ENCODE data around the gene NEGR1.
"Not testable (repeated sequence)": the region's sequence is repeated elsewhere in the genome, so short reads cannot be mapped to it uniquely, and the experiment has no call there.

Gene NEGR1

DNA sequence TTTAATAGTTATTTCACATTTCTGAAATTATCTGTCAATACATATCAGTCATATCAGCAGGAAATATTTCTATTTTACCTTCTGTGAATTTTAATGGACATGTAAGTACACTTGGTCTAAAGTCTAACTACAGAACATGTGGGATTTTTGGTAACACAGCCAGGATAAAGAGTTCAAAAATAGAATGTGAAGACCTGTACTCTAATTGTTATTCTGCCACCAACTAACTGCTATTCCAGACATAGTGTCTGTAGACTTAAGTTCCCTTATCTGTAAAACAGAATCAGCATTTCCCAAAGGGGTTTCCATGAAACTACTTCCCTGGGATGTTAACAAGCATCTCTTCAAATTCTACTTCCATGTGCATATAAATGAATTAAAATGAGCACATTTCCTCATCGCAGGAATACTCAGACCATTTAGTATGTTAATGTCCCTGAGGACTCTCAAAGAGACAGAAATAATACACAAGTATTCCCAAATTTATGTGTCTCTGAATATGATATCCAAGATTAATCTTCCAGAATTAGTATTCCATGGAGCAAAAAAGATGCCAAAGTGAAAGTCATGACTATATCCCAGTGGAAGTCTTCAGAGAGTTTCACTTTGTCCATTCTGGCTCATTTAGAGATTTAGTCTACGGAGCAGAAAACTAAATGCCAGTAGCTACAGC is 325.6 kb downstream of the NEGR1 start:
- no peak for DNase-seq (ENCODE audit: extremely low read depth in 1 of 2, low read depth in 1 of 2)

DNA sequence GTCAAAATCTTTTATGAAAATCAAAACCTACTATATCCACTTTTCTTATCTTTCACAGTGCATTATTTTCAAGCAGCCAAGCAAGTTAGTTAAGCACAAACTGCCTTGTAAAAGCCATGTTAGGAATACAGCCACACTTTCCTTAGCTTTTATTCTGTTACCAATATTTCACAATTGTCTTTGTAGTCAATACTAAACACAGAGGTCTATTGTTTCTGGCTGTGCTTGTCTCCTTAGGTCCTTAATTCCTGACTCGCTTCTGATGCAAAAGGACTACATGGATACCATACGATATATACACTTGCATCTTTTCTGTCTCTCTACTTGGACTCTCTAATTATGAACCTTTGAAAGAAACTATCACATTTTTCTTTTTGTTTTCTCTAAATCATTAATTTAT is 331.8 kb downstream of the NEGR1 start:
- DNase-seq (ENCODE audit: extremely low read depth in 1 of 2, low read depth in 1 of 2) = no peak

DNA sequence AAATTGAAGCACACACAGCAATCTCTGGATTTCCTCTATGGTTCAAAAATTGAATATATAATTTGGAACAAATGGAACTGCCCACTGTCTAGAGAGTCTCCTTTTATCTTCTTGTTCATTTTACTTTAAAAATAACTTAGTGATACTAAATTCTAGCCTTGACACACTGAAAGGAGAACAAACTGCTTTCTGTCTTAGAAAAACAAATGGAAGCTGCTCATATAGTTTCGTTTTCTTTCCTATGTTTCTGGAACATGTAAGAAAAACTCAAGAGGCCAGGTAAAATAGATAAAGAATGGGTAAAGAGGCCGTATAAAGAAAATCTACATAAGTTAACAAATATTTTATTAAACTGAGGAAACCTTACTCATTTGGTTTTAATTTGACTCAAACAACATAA is 332.7 kb downstream of the NEGR1 start:
- DNase-seq (ENCODE audit: extremely low read depth in 1 of 2, low read depth in 1 of 2) = no peak

DNA sequence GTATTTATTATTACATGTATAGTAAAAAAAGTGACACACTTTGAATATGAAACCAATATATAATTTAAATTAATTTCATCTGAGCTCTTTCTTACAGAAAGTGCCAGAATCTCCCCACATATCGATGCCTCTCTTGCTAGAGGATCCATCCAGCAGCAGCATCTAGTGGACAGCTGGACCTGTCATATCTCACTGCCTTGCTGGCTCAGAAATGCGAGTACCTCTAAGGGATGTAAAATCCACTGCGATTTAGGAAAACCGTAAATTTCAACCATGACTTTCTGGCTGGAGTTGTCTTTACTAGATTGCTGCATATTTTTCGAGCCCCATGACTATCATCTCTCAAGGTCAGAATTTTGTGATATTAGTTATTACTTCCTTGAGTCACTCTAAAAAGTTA is 333.8 kb downstream of the NEGR1 start:
- no peak for DNase-seq (ENCODE audit: extremely low read depth in 1 of 2, low read depth in 1 of 2)

DNA sequence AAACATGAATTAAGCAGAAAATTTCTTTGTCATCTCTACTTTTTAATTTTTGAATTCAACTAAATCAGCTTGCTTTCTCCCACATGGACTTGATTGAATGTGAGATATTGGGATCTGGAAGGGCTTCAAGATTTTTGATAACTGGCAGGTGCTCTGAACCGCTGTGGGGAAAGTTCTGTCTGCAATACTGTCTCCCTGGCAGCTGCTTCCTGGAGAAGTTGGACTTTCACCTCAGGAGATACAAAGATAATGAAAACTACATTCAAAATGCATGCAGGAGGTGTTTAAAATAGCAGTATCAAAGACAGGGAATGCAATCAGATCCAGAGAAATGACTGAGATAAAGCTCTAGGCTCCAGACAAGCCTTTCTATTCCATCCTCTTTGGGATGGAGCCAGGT is 338.3 kb downstream of the NEGR1 start:
- DNase-seq (ENCODE audit: extremely low read depth in 1 of 2, low read depth in 1 of 2) = no peak

DNA sequence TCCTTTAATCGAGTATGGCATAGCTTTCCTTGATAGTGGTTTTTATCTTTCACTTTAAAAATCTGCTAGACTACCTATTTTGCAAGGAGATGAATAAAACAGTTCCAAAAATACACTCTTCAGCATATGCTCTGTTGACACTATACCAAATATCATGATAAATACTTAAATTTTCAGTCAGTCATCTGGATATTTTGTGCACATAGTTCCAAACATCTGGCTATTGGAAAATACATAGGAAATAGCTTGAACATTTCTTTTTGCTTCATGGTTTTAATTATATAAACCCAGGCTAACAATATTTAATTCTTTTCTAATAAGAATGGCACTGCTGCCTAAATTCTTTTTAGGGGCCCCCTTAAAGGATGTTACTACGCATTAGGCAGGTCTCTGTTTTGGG is 342.1 kb downstream of the NEGR1 start:
- no peak for DNase-seq (ENCODE audit: extremely low read depth in 1 of 2, low read depth in 1 of 2)

DNA sequence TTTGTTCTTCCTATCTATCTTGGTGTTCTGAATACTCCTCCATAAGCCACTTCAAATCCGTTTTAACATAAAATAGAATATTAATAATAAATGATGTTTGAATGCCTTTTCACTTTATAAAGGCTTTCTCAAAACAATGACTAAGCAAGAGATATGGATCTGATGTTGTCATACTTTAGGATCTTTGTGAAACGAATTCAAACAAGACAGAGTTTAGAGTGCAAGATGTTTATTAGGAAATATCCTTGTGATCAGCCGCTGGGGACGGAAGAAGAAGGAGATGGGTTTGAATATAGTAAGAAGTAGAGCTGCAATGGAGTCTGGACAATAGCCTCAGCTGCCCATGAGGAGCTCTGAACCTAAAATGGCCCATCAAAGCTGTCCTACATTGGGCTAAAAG is 351.8 kb downstream of the NEGR1 start:
- no peak for DNase-seq (ENCODE audit: extremely low read depth in 1 of 2, low read depth in 1 of 2)

DNA sequence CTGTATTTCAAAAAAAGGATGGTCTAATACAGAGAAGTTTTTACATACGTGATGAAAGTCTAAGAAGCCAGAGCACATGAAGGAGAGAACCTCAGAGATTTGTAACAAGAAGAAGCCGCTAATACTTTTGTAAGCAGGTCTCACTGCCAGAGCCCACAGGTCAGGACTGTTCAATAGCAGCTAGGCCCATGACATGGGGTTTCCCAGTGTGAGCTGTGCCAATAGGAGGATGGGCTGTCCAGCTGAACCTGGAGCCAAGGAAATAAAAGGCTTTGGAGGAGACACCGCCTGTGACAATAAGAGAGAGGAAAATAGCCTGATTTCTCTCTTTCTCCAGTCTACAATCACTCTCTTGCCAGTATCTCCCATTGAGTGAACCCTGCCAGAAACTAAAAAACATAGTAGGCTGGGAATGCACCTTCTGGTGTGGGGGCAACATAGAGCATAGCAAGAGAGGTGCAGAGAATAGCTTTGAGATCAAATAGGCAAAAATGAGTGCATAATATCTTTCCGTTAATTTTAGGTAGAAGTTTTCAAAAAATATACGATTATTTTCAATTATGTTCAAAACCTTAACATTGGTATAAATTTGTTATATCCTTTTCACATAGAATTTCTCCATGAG is 360.3 kb downstream of the NEGR1 start:
- DNase-seq (ENCODE audit: extremely low read depth in 1 of 2, low read depth in 1 of 2) = no peak

DNA sequence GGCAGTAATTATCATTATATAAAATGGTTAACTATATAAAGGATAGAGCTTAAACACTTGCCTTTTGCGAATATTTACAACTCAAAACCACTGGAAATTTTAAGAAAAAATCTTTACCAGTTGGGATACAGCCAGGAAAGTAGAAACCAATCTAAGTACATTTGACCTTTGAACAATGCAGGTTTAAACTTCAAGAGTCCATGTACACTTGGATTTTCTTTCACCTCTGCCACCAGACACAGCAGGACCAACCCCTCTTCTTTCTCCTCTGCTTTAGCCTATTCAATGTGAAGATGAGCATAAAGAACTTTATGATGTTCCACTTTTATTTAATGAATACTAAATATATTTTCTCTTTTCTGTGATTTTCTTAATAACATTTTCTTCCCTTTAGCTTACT is 361.1 kb downstream of the NEGR1 start:
- DNase-seq (ENCODE audit: extremely low read depth in 1 of 2, low read depth in 1 of 2) = no peak

DNA sequence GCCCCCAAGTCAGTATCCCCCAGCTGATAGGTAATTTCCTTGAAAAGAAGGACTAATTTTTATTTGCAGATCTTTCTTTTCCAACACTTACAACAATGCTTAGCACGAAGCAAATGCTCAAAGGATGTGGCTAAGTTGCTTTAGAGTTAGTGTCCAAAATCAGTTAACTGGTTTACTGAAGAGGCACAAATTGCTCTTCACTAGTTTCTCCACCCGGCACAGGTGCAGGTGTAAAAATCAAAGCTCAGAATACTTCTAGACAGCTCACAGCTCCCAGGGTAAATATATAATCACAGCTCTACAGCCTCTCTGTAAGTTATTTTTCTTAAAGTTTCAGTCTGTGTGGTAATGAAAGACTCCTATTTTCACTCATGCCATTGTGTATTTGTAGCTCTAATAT is 361.8 kb downstream of the NEGR1 start:
- no peak for DNase-seq (ENCODE audit: extremely low read depth in 1 of 2, low read depth in 1 of 2)

DNA sequence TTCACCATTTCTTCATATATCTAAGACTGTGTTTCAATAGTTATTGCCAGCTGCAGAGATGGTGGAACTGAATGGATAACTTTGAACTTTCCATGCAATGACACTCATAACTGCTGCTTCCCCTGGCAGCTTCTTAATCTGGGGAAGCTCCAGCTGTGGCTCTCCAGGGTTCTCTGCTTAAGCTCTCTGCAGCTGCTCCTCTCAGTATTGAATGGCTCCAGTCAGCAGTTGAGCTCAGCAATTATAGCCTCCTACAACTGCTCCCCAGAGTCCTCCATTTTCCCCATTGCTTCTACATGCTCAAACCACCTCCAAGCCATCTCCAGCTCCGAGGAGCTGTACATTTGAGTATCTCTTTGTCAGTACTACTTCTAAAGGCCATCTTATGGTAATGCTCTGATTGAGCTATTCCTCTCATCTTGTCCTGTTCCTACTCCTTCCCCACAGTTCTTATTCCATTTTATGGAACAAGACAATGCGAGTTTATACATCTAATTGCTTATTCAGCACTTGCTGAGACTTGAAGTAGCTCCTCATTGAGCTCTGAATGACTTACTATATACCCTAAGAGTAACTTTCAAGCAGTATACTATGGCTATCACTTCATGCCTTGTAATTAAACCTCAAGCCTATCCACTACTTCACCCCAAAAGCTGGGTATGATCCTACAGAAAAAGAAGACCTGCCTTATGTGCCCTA is 362.4 kb downstream of the NEGR1 start:
- DNase-seq (ENCODE audit: extremely low read depth in 1 of 2, low read depth in 1 of 2) = no peak

DNA sequence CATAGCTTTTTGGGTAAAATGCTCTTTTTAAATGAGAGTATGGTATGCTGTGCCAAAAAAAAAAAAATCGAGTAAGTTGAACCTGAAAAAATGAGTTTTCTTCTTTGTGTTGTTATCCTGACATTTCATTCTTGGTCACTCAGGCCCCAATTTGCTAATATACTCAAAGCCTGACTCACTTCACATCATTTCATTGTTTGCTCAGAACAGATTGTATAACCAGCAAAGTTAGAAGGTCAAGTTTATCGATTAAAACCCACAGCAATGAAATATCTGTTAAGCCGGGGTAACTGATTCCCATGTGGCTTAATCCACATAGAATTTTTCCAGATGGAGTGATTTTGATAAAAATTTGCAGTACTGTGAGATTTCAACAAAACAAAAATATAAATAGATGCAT is 363.7 kb downstream of the NEGR1 start:
- DNase-seq (ENCODE audit: extremely low read depth in 1 of 2, low read depth in 1 of 2) = no peak

DNA sequence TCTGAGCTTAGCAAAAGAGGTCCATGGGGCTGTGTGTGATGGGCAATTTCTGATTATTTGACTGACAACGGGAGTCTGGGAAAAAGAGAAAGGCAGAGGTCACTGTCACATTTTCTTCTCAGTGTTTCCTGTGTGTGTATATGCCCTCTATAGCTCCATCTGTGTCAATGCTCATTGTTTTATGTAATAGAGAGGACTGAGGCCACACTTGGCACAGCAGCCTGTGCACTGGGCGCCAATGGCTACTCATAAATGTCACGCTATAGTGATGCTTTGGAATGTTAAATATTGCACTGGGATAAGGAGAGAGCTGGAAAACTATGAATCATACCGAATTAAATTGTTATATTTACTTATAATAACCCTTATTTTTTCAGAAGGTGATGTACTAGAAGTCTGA is 365.4 kb downstream of the NEGR1 start:
- DNase-seq (ENCODE audit: extremely low read depth in 1 of 2, low read depth in 1 of 2) = no peak

DNA sequence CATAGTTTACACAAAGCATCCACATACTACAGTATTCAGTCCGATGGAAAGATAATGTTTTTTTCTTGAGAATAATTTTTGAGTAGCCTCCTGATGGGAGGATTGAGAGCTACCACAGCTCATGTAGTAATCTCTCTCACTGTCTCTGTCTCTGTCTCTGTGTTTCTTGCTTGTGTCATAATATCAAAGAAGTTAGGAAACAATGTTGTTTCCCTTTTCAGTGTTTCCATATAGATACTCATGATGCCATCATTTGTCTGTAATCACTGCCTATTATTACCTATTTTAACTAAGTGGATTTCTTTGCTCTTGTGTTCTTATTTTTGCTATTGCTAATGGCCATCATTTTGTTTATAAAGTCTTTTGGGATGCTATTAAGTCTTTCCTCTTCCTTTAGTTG is 367.7 kb downstream of the NEGR1 start:
- DNase-seq (ENCODE audit: extremely low read depth in 1 of 2, low read depth in 1 of 2) = no peak

DNA sequence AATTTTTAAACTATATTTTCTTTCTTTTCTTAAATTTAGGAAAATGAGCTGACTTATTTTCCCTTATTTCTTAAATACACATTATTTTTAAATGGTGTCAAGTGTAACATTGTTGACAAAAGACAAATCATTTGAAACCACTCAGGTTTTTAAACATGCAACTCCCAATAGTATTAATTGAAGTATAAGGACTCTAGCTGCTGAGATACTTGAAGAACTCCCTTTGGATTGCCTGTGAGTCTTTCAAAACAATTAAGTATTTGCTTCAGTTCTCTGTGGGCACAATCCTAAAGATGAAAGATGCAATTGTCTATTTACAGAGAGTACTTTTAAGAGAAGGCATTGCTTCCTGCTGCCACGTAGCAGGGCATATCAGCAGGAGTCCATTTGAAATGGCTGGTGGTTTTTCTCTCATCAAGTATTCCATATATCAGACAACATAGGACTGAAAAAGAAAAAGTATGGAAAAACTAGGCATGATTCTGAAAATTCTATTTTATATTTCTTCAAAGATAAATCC is 373.4 kb downstream of the NEGR1 start:
- no peak for DNase-seq (ENCODE audit: extremely low read depth in 1 of 2, low read depth in 1 of 2)

DNA sequence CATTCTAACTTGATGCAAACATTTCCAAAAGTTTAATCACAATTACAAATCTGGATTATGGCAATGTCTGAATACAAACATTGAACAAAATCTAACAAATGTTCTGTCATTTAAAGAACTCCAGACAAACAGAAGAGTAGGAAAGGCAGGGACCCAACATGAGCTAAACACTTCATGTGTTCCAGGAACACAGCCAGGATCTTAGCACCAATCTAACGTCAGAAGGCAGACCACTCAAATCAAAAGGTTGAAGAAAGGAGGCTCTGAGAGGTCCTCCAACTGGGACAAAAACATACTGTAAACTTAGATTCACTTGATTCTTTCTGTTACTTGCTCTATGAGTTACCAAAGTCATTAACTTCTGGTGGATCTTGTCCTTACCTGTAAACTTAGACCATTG is 374.0 kb downstream of the NEGR1 start:
- no peak for DNase-seq (ENCODE audit: extremely low read depth in 1 of 2, low read depth in 1 of 2)

DNA sequence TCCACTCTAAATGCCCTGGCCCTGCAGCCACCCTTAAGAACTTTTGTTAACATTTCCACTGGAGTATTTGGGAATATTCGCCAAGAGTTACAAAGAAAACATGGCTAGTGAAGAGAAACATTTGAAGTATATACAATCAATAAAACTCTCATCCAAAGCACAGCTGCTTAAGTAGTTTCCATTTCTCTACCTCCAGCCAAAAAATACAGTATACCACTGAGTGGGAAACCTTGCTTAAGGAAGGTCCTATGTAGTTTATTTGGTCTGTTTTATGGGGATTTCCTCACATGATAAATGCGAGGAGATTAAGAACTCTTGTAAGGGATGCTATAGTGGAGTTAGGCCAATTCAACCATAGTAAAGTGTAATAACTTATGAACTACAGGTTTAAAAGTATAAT is 382.5 kb downstream of the NEGR1 start:
- no peak for DNase-seq (ENCODE audit: extremely low read depth in 1 of 2, low read depth in 1 of 2)

DNA sequence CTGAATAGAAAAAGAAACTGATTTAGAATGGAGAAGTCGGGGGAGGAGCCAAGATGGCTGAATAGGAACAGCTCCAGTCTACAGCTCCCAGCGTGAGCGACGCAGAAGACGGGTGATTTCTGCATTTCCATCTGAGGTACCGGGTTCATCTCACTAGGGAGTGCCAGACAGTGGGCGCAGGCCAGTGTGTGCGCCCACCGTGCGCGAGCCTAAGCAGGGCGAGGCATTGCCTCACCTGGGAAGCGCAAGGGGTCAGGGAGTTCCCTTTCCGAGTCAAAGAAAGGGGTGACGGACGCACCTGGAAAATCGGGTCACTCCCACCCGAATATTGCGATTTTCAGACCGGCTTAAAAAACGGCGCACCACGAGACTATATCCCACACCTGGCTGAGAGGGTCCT is 394.2 kb downstream of the NEGR1 start:
- not testable (repeated sequence) for DNase-seq (ENCODE audit: extremely low read depth in 1 of 2, low read depth in 1 of 2)

DNA sequence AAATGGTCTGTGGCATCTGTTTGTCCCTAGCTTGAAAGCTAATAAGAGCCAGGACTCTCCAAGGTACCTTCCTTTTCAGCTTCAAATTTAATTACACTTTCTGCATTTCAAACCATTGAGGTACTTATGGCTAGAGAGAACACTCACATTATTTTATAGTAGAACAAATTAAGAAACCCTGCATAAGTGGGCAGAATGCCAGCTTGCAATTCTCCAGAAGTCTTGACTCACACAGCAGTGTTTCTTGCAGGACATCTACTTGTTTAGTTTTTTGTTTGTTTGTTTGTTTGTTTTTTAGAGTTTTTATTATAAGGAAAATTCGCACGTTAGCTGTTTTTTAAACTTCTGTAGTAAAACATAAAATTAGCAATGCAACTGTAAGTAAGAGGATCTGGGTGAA is 397.2 kb downstream of the NEGR1 start:
- DNase-seq (ENCODE audit: extremely low read depth in 1 of 2, low read depth in 1 of 2) = no peak

DNA sequence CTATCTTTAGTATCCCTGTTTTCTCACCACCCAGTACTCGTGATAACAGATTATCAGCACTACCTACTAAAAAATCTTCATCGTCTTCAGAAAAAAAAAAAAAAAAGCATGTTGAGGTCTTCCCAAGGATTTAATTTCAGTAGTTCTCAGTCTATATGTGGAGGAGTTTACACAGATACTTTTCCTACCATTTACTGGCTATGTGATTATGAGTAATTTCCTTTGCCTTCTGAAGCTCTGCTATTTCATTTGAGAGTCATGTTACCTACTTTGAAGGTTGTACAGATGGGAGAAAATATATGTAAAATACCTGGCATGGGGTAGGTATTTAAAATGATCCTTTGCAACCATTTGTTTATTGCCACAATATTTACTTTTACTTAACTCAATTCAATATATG is 399.7 kb downstream of the NEGR1 start:
- no peak for DNase-seq (ENCODE audit: extremely low read depth in 1 of 2, low read depth in 1 of 2)

DNA sequence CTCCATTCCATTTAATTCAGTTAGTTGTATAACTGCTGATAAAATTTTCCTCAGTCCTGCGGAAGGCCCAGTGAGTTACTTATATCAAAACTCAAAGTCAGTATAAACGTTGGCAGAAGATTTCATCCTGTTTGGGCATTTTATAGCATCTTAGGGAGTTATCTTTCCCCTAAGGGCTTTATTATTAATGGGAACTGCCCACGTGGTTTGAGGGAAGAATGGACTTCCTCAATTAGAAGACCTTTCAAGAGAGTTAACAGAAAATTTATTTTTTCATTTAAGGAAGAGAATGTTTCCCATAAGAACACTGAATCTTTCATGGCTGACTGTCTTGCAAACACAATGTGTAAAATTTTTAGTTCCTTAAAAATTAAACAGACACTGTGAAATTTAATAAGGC is 400.1 kb downstream of the NEGR1 start:
- DNase-seq (ENCODE audit: extremely low read depth in 1 of 2, low read depth in 1 of 2) = no peak

DNA sequence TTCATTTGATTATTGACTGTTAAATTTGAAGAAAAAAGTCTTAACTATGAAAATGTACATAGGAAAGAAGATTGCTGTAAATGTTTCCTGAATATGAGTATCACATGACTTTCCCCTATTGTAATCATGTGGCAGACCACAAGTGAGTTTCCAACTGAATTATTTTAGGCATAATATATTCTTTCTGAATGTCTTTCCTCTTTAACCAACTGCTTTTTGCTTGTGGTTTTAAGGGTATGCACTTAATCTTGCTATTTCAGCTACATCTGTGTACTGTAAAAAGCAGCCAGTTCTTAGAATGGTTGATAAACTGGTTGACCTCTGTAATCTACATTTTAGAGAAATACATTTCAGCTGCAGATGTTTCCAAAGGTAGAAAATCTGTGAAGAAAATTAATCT is 400.7 kb downstream of the NEGR1 start:
- DNase-seq (ENCODE audit: extremely low read depth in 1 of 2, low read depth in 1 of 2) = no peak
